ENCODE data around the gene STK25. TPM values are rescaled to one million over a fixed set of nuclear protein-coding genes. Genes with fewer than 3 reads are reported as not detected.
A peak's percentile ranks its signal among the peaks of the same experiment; 100 is the strongest.

Gene STK25
- total RNA-seq, 6 experiments from 2014 or later: 51.0 to 99.1 (median 63.5) TPM

- Histone ChIP-seq H3K36me3 (no peaks in the 10 kb centered on the region), H3K9me3 (no peaks in the 10 kb centered on the region), H3K4me3 (no peak overlapping the region), H3K27ac (peak overlapping the region in 1 of 3 donors; percentile 39), H3K27me3 (no peaks in the 10 kb centered on the region), H3K4me1 (peaks cover 0 to 32% (median 13%) of the 10 kb centered on the region in 4 donors)
- intact Hi-C loops (cut with DNase I): no loop called here
- TF ChIP-seq CTCF (IDR thresholded peaks at IDR 0.05) (no peak), POLR2A (IDR thresholded peaks at IDR 0.05) (no peak)
- 72% methylated on average over 8 of the region's 21 CpGs for WGBS (ENCODE audit: insufficient coverage, low coverage, low lambda C conversion rate, missing lambda C conversion rate)
- DNase-seq (no peak), ATAC-seq (peak in 1 of 4 donors; percentile 2)
These were observed 42.5 kb upstream of the STK25 start for GRCh38 chr2:241550616-241551580.

- no peak for DNase-seq
- no CpG with 5 or more reads among the region's 3 CpGs for WGBS (ENCODE audit: insufficient coverage, low coverage, low lambda C conversion rate, missing lambda C conversion rate)
- ATAC-seq: no peak
- no peaks in the 10 kb centered on the region for H3K9me3 ChIP-seq
- H3K4me1 ChIP-seq: peaks cover 0 to 32% (median 13%) of the 10 kb centered on the region in 4 donors
- H3K4me3 ChIP-seq: no peak overlapping the region
- no peak for TF ChIP-seq CTCF (IDR thresholded peaks at IDR 0.05)
- no peak for TF ChIP-seq POLR2A (IDR thresholded peaks at IDR 0.05)
- intact Hi-C loops (cut with DNase I): no loop called here
- no peaks in the 10 kb centered on the region for H3K27me3 ChIP-seq
- H3K27ac ChIP-seq: no peak overlapping the region
- H3K36me3 ChIP-seq: no peaks in the 10 kb centered on the region
These were observed 40.1 kb upstream of the STK25 start for GRCh38 chr2:241548451-241548835.

DNA sequence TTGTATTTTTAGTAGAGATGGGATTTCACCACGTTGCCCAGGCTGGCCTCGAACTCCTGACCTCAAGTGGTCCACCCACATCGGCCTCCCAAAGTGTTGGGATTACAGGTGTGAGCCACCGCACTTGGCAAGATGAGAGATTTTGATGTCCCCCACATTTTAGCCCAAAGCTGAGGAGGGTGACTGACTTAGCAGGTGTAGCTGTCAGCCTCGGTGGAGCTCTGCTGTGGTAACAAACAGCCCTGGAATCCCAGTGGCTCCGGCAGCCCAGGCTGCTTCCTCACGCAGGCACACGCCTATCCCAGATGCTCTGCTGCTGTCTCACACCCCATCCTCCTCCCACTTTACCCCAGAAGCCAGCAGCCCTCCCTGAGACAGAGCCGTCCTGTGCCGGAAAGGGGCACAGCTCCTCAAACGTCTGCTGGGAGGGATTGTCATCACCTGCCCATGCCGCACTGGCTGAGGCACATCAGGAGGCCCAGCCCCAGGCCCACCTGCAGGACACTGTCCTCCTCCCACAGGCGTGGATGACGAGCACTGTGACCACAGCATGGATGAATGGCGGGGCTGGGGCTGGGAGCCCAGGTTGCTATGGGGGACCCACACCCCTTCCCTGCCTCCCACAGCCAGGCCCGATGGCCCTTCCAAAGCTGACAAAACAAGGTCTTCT lies 39.5 kb upstream of the STK25 start:
- Histone ChIP-seq H3K9me3 (no peaks in the 10 kb centered on the region), H3K27ac (no peak overlapping the region), H3K4me3 (no peak overlapping the region), H3K4me1 (peaks cover 0 to 32% (median 13%) of the 10 kb centered on the region in 4 donors), H3K36me3 (no peaks in the 10 kb centered on the region), H3K27me3 (no peaks in the 10 kb centered on the region)
- ATAC-seq (no peak), DNase-seq (no peak)
- TF ChIP-seq POLR2A (IDR thresholded peaks at IDR 0.05) (no peak), CTCF (IDR thresholded peaks at IDR 0.05) (no peak)
- intact Hi-C loops (cut with DNase I): no loop called here
- 94% methylated on average over 5 of the region's 16 CpGs for WGBS (ENCODE audit: insufficient coverage, low coverage, low lambda C conversion rate, missing lambda C conversion rate)

DNA sequence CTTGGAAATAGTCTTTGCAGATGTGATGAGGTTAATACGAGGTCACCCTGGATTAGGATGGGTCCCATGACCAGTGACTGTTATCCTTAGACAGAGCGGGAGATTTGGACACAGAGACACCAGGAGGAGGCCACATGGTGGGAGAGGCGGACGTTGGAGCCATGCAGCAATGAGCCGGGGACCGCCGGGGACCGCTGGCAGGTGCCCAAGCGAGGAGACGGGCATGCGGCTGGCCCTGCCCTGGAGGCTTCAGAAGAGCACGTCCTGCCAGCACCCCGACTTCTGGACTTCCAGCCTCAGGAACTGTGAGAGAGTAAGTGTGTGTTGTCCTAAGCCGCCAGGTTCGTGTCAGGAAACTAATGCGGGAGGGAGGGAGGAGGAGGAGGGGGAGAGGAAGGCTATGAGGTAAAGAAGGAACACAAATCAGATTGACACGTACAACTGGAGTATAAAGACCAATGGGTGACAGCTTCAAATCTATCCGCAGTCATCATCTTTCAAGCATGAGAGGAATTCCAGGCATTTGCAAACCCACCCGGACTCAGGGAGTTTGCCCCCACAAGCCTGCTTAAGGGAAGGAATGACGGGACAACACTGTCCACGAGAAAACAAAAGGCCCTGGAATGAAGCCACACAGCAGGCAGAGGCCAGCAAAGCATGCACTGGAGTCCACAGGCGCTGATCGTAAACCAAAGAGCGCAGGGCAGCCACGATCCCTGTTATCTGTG lies 38.6 kb upstream of the STK25 start:
- H3K36me3 ChIP-seq: no peaks in the 10 kb centered on the region
- TF ChIP-seq CTCF (IDR thresholded peaks at IDR 0.05): no peak
- TF ChIP-seq POLR2A (IDR thresholded peaks at IDR 0.05): no peak
- no peak for DNase-seq
- WGBS (ENCODE audit: insufficient coverage, low coverage, low lambda C conversion rate, missing lambda C conversion rate): 47% methylated on average over 21 of the region's 25 CpGs
- no peak overlapping the region for H3K27ac ChIP-seq
- intact Hi-C loops (cut with DNase I): no loop called here
- ATAC-seq: no peak
- H3K4me1 ChIP-seq: peaks cover 0 to 26% (median 10%) of the 10 kb centered on the region in 4 donors
- no peaks in the 10 kb centered on the region for H3K27me3 ChIP-seq
- no peaks in the 10 kb centered on the region for H3K9me3 ChIP-seq
- H3K4me3 ChIP-seq: no peak overlapping the region
